ENCODE data around the gene FANCE.
"Not testable (repeated sequence)": the region's sequence is repeated elsewhere in the genome, so short reads cannot be mapped to it uniquely, and the experiment has no call there.

The FANCE gene

DNA sequence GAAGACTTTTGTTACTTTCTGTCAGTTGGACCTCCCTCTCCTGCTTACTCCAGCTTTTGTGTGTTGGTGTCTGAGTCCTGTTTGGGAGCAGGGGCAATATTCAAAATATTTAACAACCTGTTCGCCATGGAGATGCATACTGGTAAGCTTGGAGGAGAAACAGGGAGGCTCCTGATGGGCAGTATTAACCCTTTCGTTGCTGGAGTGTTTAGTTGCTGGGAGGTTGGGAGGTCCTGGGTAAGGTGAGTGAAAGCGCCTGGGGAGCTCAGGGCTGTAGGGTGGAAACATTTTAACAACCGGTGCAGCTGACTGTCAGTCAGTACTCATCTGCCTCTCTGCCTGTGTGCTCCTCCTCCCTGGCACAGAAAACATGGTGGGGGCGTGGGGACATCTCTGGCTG lies 56.4 kb downstream of the FANCE start:
- Mint-ChIP-seq H3K9me3 (no peaks in the 10 kb centered on the region), H3K4me1 (no peaks in the 10 kb centered on the region), H3K27ac (no peak overlapping the region), H3K27me3 (peaks cover 12% of the 10 kb centered on the region), H3K4me3 (no peak overlapping the region), H3K36me3 (no peaks in the 10 kb centered on the region)

DNA sequence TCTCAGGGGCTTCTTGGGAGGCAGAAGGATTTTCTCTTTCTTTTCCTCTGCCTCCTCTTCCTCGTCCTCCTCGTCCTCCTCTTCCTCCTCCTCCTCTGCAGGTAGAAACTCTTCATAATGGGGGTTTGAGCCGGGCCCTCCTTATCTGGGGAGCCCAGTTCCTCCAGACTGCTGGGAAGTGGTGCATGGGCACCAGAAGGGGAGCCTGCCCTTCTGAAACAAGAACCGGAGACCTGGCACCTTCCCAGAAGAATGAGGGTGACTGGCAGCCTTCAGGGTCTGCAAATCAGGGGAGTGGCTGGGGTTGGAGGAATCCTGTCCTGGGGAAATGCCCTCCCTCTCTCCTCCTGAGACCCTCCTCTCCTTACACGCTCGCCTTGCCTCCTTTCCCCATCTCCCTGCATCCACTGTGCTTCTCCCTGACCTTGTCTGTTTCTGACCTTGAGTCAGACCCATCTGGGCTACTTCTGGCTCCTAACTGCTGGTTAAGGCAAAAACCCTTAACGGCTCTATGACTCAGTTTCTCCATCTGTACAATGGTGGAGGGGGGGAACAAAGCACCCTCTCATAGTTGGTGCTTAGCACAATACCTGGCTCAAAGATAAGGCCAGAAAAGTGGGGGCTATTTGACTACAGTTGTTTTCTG lies 58.9 kb downstream of the FANCE start:
- Mint-ChIP-seq H3K4me1 (no peaks in the 10 kb centered on the region), H3K9me3 (no peaks in the 10 kb centered on the region), H3K36me3 (no peaks in the 10 kb centered on the region), H3K4me3 (no peak overlapping the region), H3K27me3 (peaks cover 12% of the 10 kb centered on the region), H3K27ac (no peak overlapping the region)

- Mint-ChIP-seq H3K4me3 (no peak overlapping the region), H3K27me3 (peaks cover 12% of the 10 kb centered on the region), H3K4me1 (no peaks in the 10 kb centered on the region), H3K9me3 (no peaks in the 10 kb centered on the region), H3K36me3 (no peaks in the 10 kb centered on the region), H3K27ac (no peak overlapping the region)
Measured at GRCh38 chr6:35511562-35511941, 59.4 kb downstream of the FANCE start.

DNA sequence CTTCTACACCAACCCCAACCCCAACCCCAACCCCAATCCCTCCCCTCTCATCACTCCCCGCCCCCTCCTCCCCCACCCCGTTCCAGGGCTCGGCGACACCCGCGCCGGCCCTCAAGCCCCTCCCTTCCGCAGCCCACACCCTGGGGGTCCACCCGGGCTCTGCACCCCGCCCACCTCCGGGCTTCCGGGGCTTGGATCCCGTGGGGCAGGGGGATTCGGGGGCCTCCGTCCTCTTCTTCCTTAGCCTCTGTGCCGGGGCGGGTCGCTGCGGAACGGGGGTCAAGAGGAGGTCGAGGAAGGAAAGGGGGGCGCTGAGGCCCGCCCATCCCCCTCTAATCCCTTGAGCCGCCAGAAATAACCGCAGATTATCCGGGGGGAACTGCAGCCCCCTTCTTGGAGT lies 59.9 kb downstream of the FANCE start:
- no peaks in the 10 kb centered on the region for H3K9me3 Mint-ChIP-seq
- H3K27me3 Mint-ChIP-seq, result peaks cover 12% of the 10 kb centered on the region
- no peak overlapping the region for H3K4me3 Mint-ChIP-seq
- H3K27ac Mint-ChIP-seq, result no peak overlapping the region
- H3K4me1 Mint-ChIP-seq, result no peaks in the 10 kb centered on the region
- no peaks in the 10 kb centered on the region for H3K36me3 Mint-ChIP-seq

DNA sequence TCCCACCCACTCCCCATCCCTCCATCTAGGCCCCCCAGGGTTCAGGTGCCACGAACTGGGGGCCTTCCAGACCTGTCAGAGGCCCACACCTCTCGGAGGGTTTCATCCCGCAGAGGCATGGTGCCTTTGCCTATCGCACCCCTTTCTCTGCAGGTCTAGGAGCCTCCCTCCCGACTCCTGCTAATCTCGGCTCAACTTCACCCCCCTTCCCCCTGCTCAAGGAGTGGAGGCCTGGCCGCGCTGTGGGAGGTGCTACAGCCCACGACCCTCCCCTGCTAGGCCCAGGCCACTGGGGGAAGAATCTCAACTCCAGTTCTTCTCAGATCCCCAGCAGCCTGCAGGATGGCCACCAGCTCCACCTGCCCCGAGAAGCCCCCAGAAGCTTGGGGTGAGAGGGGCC lies 60.6 kb downstream of the FANCE start, which contains the start of gene TULP1:
Gene TULP1, minus strand, starts transcription at position 157 of the 400 bp plus-strand sequence. Its CDS starts 38 bp downstream, at position 119.
- no peak within 1 kb of the TSS for H3K27ac Mint-ChIP-seq
- H3K9me3 Mint-ChIP-seq, result no peaks in the 10 kb centered on the region
- no peak within 1 kb of the TSS for H3K4me3 Mint-ChIP-seq
- H3K27me3 Mint-ChIP-seq, result peaks cover 12% of the 10 kb centered on the region
- no peaks in the 10 kb centered on the region for H3K4me1 Mint-ChIP-seq
- no peaks in the 10 kb centered on the region for H3K36me3 Mint-ChIP-seq

DNA sequence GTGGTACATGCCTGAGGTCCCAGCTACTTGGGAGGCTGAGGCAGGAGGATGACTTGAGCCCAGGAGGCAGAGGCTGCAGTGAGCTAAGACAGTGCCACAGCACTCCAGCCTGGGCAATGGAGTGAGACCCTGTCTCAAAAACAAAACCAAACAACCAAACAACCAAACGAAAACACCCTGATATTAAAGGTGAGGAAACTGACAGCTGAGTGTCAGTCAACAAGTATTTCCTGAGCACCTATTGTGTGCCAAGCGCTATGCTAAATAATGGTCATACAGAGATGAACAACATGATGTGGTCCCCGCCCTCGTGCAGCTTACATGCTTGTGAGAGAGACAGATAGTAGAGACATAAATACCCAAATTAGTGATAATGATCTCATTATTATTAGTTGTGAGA lies 62.4 kb downstream of the FANCE start:
- Mint-ChIP-seq H3K27me3 (peaks cover 9% of the 10 kb centered on the region), H3K4me1 (no peaks in the 10 kb centered on the region), H3K27ac (no peak overlapping the region), H3K9me3 (no peaks in the 10 kb centered on the region), H3K4me3 (no peak overlapping the region), H3K36me3 (no peaks in the 10 kb centered on the region)

DNA sequence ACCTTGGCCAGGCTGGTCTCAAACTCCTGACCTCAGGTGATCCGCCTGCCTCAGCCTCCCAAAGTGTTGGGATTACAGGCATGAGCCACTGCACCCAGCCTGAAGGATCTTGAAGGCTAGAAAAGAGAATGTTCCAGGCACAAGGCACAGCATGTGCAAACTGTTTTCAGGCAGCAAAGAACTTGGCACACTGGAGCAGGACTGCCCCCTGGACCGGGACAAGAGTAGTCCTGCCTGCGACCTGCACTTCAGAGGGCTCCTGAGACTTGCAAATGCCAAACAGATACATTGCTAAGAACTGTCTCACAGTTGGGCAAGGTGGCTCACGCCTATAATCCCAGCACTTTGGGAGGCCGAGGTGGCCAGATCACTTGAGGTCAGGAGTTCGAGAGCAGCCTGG lies 63.8 kb downstream of the FANCE start:
- not testable (repeated sequence) for H3K4me3 Mint-ChIP-seq, H3K27ac Mint-ChIP-seq, H3K36me3 Mint-ChIP-seq, H3K4me1 Mint-ChIP-seq, H3K27me3 Mint-ChIP-seq, H3K9me3 Mint-ChIP-seq
